Cardiac muscle cell (in vitro differentiated cells and primary cell): ENCODE measurements around the gene CPNE1. TPM values are rescaled to one million over a fixed set of nuclear protein-coding genes. Genes with fewer than 3 reads are reported as not detected.

ENCODE experiments used
- DNase-seq, 2 donors: peaks; one replicate each; pipeline versions ENCODE4 v3.0.0 to v3.0.0-alpha.2; 2010 to 2017; ENCODE audit warnings: low read depth in 1 of 2, low spot score in 1 of 2
- H3K27ac ChIP-seq: fragments of 200-600 bp; sonication (generic); 2 replicates; pipeline ENCODE4 v1.5.1; 2016
- H3K27me3 ChIP-seq: fragments of 200-600 bp; sonication (generic); 2 replicates; pipeline ENCODE4 v1.6.0; 2016; ENCODE audit warnings: control low read depth
- H3K36me3 ChIP-seq: fragments of 200-600 bp; sonication (generic); 2 replicates; pipeline ENCODE4 v1.5.1; 2016; ENCODE audit warnings: control low read depth
- H3K4me1 ChIP-seq: fragments of 200-600 bp; sonication (generic); 2 replicates; pipeline ENCODE4 v1.8.1; 2017; ENCODE audit warnings: low read depth, mild to moderate bottlenecking, mixed run types
- H3K4me3 ChIP-seq: fragments of 200-600 bp; sonication (generic); 2 replicates; pipeline ENCODE4 v1.5.1; 2016; ENCODE audit warnings: mild to moderate bottlenecking
- H3K9me3 ChIP-seq: fragments of 200-600 bp; sonication (generic); 2 replicates; pipeline ENCODE4 v1.5.1; 2017; ENCODE audit warnings: low read depth, mild to moderate bottlenecking, control low read depth
- polyA plus RNA-seq: library from polyadenylated mRNA; unstranded; fragments of >200 nt; fragmentation: Nextera tagmentation; extraction: Ambion mirVana; gene quantifications from 2 replicates; pipeline ENCODE4 v1.2.1, GENCODE V29; 2016
- total RNA-seq: library from RNA; depleted of rRNA; stranded (reverse); fragments of >200 nt; gene quantifications from 2 replicates; pipeline ENCODE4 v1.2.3, GENCODE V29; 2016
- TF ChIP-seq, protein P1 (sequence below): IDR thresholded peaks from 2 replicates; pipeline ENCODE4 v1.5.1; 2012; ENCODE audit warnings: low read depth, mild to moderate bottlenecking, low read length

The CPNE1 gene
- total and polyA plus RNA-seq, 2 experiments from 2014 or later = 225 to 355 TPM

DNA sequence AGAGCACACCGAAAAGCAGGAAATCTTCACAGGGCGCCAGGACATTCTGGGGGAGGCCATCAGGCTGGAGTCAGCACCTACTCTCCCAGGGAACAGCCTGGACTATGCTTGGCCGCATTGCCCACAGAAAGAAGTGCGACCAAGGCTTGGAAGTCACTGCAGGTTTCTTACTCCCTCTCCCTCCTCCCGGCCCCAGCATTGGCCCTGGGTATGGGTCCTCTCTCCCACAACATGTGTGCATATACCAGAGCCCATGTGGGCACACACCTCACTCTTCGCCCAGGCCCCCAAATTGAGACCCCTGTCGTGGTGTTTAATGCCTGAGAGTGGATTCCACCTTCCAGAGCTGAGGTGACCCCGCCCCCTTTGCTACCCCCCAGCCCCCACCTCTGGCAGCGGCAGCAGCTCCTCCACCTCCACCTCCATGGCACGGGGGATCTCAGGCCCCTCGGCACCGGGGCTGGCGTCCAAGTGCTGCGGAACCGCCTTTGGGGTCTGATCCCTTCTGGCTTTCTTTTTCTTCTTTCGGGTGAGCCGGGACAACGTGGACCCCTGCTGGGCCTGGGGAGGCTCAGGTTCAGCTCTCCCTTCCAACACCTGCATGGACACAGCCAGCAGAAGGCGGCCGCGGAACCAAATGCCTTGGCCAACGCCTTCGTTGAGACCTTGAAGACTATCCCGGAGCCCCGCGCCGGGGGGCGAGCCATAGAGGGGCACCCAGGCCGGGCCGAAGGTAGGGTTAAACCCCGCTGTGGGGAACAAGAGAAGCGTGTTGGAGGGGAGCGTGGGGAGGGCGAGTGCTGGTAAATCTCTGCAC is 64.3 kb downstream of the CPNE1 start:
- TF ChIP-seq, protein P1, sequence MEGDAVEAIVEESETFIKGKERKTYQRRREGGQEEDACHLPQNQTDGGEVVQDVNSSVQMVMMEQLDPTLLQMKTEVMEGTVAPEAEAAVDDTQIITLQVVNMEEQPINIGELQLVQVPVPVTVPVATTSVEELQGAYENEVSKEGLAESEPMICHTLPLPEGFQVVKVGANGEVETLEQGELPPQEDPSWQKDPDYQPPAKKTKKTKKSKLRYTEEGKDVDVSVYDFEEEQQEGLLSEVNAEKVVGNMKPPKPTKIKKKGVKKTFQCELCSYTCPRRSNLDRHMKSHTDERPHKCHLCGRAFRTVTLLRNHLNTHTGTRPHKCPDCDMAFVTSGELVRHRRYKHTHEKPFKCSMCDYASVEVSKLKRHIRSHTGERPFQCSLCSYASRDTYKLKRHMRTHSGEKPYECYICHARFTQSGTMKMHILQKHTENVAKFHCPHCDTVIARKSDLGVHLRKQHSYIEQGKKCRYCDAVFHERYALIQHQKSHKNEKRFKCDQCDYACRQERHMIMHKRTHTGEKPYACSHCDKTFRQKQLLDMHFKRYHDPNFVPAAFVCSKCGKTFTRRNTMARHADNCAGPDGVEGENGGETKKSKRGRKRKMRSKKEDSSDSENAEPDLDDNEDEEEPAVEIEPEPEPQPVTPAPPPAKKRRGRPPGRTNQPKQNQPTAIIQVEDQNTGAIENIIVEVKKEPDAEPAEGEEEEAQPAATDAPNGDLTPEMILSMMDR = no peak
- Histone ChIP-seq H3K27me3 (peaks cover 41% of the 10 kb centered on the region), H3K4me3 (peak overlapping the region; percentile 26), H3K9me3 (no peaks in the 10 kb centered on the region), H3K36me3 (no peaks in the 10 kb centered on the region), H3K4me1 (no peaks in the 10 kb centered on the region), H3K27ac (no peak overlapping the region)
- DNase-seq = no peak

DNA sequence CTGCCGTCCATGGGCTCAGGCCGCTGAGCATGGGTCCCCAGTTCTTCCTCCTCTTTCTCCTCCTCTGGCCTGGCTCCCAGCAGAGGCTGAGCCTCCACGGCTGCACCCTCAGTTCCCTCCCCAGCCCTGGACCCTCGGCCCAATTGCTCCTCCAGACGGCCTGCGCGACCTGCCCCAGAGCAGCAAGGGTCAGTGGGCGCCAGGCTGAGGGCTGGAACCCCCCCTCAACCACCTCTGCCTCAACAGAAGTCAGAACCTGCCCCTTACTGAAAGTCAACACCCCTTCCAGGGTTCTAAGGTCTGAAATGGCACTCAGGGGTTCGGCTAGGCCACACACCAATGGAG is 65.0 kb downstream of the CPNE1 start:
- no peaks in the 10 kb centered on the region for H3K4me1 ChIP-seq
- no peak overlapping the region for H3K4me3 ChIP-seq
- TF ChIP-seq, protein P1 = no peak
- H3K9me3 ChIP-seq = no peaks in the 10 kb centered on the region
- no peak for DNase-seq
- H3K27me3 ChIP-seq = peaks cover 41% of the 10 kb centered on the region
- no peaks in the 10 kb centered on the region for H3K36me3 ChIP-seq
- H3K27ac ChIP-seq = no peak overlapping the region

DNA sequence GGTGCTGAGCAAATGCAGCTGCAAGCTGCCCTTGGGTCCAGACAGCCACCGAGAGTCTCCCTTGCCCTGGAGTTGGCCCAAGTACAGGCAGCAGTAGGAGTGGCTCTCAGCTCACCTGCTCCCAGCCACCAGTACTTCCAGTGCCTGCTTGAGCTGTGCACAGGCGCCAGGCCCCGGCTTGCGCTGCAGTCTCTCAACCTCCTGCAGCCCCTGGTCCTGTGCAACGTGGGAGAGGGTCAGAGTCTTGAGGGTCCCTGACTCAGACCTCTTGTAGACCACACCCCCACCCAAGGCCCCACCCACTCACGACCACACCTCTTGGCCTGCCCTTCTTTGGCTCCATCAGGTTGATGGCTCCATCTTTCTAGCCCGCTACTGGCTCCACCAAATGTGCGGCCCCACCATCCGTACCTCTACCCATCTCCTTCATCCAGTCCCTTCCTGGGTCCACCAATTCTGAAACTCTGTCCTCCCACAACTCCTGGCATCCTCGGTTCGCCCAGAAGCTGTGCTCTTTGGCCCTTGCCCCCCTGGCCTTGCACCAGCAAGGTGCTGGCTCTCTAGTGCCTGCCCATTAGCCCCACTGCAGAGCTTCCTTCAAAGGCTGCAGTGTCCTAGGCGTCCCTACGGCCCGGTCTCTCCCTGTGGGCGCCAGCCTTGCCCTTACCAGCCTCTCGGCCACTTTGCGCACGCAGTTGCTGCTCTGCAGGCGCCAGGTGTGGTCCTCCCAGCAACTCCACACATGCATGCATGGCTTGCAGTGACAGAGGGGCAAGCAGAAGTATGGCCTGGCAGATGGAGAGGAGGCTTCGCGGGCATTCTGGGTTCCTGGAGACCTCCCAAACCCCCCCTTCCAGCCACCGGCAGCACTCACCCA is 65.6 kb downstream of the CPNE1 start:
- no peak for DNase-seq
- Histone ChIP-seq H3K4me3 (no peak overlapping the region), H3K27me3 (peaks cover 41% of the 10 kb centered on the region), H3K27ac (no peak overlapping the region), H3K9me3 (no peaks in the 10 kb centered on the region), H3K36me3 (no peaks in the 10 kb centered on the region), H3K4me1 (no peaks in the 10 kb centered on the region)
- TF ChIP-seq, protein P1 = no peak

DNA sequence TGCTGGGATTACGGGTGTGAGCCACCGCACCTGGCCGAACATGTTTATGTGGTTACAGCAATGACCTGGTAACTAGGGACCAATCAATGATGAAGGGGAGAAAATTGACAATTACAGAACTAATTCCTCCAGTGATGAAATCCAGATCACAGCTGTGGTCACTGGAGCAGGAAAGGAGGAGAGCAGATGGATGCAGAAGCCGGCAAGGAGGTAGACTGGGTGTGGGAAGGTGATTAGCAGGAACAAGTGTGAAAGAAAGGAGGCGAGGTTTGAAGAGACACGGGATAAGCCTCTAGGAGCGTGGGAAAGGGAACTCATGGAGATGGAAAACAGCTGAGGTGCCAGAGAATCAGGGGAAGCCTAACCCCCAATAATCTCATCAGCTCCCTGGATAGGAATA is 66.2 kb downstream of the CPNE1 start:
- H3K4me1 ChIP-seq = no peaks in the 10 kb centered on the region
- TF ChIP-seq, protein P1 = no peak
- DNase-seq = no peak
- no peak overlapping the region for H3K27ac ChIP-seq
- no peaks in the 10 kb centered on the region for H3K9me3 ChIP-seq
- no peak overlapping the region for H3K4me3 ChIP-seq
- H3K36me3 ChIP-seq = no peaks in the 10 kb centered on the region
- H3K27me3 ChIP-seq = peaks cover 40% of the 10 kb centered on the region

DNA sequence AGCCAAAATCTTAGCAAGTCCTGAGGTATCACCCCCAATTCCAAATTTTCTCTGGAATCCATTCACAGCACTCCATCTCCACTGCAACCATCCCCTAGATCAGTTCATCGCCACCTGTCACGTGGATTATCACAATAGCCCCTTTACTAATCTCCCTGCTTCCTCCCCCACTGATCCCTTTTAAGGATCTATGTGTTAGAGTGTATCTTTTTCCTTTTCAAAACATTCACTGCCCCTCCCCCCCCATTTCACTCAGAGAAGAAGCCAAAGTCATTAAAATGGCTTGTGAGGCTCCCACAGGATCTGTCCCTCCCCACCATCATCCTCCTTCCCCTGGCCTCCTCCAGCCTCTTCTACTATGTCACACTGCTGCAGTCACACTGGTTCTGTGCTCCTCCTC is 67.5 kb downstream of the CPNE1 start:
- Histone ChIP-seq H3K4me3 (no peak overlapping the region), H3K27ac (no peak overlapping the region), H3K27me3 (peaks cover 27% of the 10 kb centered on the region), H3K9me3 (no peaks in the 10 kb centered on the region), H3K36me3 (no peaks in the 10 kb centered on the region), H3K4me1 (no peaks in the 10 kb centered on the region)
- no peak for DNase-seq
- TF ChIP-seq, protein P1 = no peak
